ENCODE measurements around the gene FAM162A.

DNA sequence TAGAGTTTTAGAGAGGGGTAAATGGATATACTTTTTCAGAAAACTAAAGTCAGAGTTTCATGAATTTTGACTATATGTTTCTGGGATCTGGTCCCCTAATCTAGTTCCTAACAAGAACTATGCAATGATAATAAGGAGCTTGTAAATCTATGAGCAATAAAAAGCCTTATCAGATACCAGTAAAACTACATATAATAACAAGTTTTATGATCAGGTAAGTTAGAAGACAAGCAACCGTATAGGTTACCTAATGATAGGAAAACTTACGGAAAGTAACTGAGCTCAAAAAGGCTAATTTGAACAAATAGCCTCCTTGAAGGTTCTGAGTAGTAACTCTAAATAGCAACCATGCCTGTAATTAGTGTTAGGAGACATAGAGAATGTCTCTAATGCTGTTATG lies 22.0 kb upstream of the FAM162A start:
- TF ChIP-seq, protein P1, sequence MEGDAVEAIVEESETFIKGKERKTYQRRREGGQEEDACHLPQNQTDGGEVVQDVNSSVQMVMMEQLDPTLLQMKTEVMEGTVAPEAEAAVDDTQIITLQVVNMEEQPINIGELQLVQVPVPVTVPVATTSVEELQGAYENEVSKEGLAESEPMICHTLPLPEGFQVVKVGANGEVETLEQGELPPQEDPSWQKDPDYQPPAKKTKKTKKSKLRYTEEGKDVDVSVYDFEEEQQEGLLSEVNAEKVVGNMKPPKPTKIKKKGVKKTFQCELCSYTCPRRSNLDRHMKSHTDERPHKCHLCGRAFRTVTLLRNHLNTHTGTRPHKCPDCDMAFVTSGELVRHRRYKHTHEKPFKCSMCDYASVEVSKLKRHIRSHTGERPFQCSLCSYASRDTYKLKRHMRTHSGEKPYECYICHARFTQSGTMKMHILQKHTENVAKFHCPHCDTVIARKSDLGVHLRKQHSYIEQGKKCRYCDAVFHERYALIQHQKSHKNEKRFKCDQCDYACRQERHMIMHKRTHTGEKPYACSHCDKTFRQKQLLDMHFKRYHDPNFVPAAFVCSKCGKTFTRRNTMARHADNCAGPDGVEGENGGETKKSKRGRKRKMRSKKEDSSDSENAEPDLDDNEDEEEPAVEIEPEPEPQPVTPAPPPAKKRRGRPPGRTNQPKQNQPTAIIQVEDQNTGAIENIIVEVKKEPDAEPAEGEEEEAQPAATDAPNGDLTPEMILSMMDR (IDR thresholded peaks at IDR 0.05), result no peak
- no peak for TF ChIP-seq POLR2A (IDR thresholded peaks at IDR 0.05)

Data from Peyer's patch (tissue), 4 donors.